Mononuclear cell (primary cell): ENCODE measurements around the gene GTF2F1. TPM values are rescaled to one million over a fixed set of nuclear protein-coding genes. Genes with fewer than 3 reads are reported as not detected.
"Not testable (repeated sequence)": the region's sequence is repeated elsewhere in the genome, so short reads cannot be mapped to it uniquely, and the experiment has no call there.

ENCODE experiments used
- H3K27me3 ChIP-seq: 2 replicates; pipeline ENCODE4 v1.6.0; 2011; ENCODE audit warnings: low read length, control low read depth; ENCODE audit not compliant: insufficient read depth
- H3K4me1 ChIP-seq: 2 replicates; pipeline ENCODE4 v1.5.1; 2011; ENCODE audit warnings: mild to moderate bottlenecking, low read length, control low read depth; ENCODE audit not compliant: insufficient read depth
- H3K4me3 ChIP-seq: 2 replicates; pipeline ENCODE4 v1.5.1; 2011; ENCODE audit warnings: mild to moderate bottlenecking, low read length, moderate library complexity
- H3K9me3 ChIP-seq: 2 replicates; pipeline ENCODE4 v1.5.1; 2011; ENCODE audit warnings: low read depth, mild to moderate bottlenecking, control low read depth, low read length
- total RNA-seq: library from RNA; depleted of rRNA; stranded (reverse); fragments of >200 nt; gene quantifications from one replicate; pipeline ENCODE4 v1.2.3, GENCODE V29; 2012

Gene GTF2F1
- total RNA-seq, 1 donor, result 35.5 TPM

GRCh38 chr19:6378486-6378885, 14.5 kb downstream of the GTF2F1 start:
- no peak overlapping the region for H3K4me3 ChIP-seq
- H3K27me3 ChIP-seq, result no peaks in the 10 kb centered on the region
- H3K9me3 ChIP-seq, result no peaks in the 10 kb centered on the region

GRCh38 chr19:6378041-6378440, 14.9 kb downstream of the GTF2F1 start:
- Histone ChIP-seq H3K4me1 (peaks cover 7% of the 10 kb centered on the region), H3K9me3 (no peaks in the 10 kb centered on the region), H3K27me3 (no peaks in the 10 kb centered on the region), H3K4me3 (no peak overlapping the region)

More at GRCh38 chr19:6378486-6378885, 14.5 kb downstream of the GTF2F1 start:
- peaks cover 7% of the 10 kb centered on the region for H3K4me1 ChIP-seq

GRCh38 chr19:6376512-6377190, 16.3 kb downstream of the GTF2F1 start:
- no peak overlapping the region for H3K4me3 ChIP-seq
- H3K27me3 ChIP-seq, result no peaks in the 10 kb centered on the region
- peaks cover 13% of the 10 kb centered on the region for H3K4me1 ChIP-seq
- no peaks in the 10 kb centered on the region for H3K9me3 ChIP-seq

GRCh38 chr19:6375411-6376010, 17.5 kb downstream of the GTF2F1 start, which contains the start of gene PSPN:
PSPN (minus strand) TSS chr19:6375933; CDS start chr19:6375849, 84 bp downstream.
- no peaks in the 10 kb centered on the region for H3K27me3 ChIP-seq
- H3K4me1 ChIP-seq, result peaks cover 13% of the 10 kb centered on the region
- H3K4me3 ChIP-seq, result no peak within 1 kb of the TSS
- no peaks in the 10 kb centered on the region for H3K9me3 ChIP-seq

- H3K4me3 ChIP-seq, result no peak overlapping the region
- peaks cover 13% of the 10 kb centered on the region for H3K4me1 ChIP-seq
- H3K27me3 ChIP-seq, result no peaks in the 10 kb centered on the region
- H3K9me3 ChIP-seq, result no peaks in the 10 kb centered on the region
Observed at GRCh38 chr19:6374711-6375410, 18.1 kb downstream of the GTF2F1 start.

GRCh38 chr19:6374161-6374709, 18.7 kb downstream of the GTF2F1 start:
- Histone ChIP-seq H3K4me1 (peaks cover 13% of the 10 kb centered on the region), H3K27me3 (no peaks in the 10 kb centered on the region), H3K4me3 (no peak overlapping the region), H3K9me3 (no peaks in the 10 kb centered on the region)

- Histone ChIP-seq H3K4me3 (no peak overlapping the region), H3K9me3 (no peaks in the 10 kb centered on the region), H3K27me3 (no peaks in the 10 kb centered on the region)
Observed at GRCh38 chr19:6373813-6374108, 19.2 kb downstream of the GTF2F1 start.

GRCh38 chr19:6373096-6373812, 19.7 kb downstream of the GTF2F1 start:
- no peaks in the 10 kb centered on the region for H3K9me3 ChIP-seq
- H3K4me1 ChIP-seq, result peaks cover 13% of the 10 kb centered on the region
- peak overlapping the region; percentile 77 for H3K4me3 ChIP-seq
- H3K27me3 ChIP-seq, result no peaks in the 10 kb centered on the region

More at GRCh38 chr19:6373813-6374108, 19.2 kb downstream of the GTF2F1 start:
- peaks cover 13% of the 10 kb centered on the region for H3K4me1 ChIP-seq

GRCh38 chr19:6372594-6373095, 20.3 kb downstream of the GTF2F1 start, which contains the start of gene ALKBH7:
ALKBH7 (plus strand) TSS chr19:6372794; CDS start chr19:6372821, 27 bp downstream.
- Histone ChIP-seq H3K4me3 (peak within 1 kb of the TSS; percentile 77), H3K4me1 (peaks cover 13% of the 10 kb centered on the region), H3K27me3 (no peaks in the 10 kb centered on the region), H3K9me3 (no peaks in the 10 kb centered on the region)

- H3K4me1 ChIP-seq, result peaks cover 22% of the 10 kb centered on the region
- H3K27me3 ChIP-seq, result no peaks in the 10 kb centered on the region
- no peak overlapping the region for H3K4me3 ChIP-seq
- no peaks in the 10 kb centered on the region for H3K9me3 ChIP-seq
Observed at GRCh38 chr19:6364353-6364752, 28.6 kb downstream of the GTF2F1 start.

GRCh38 chr19:6362351-6362801, 30.6 kb downstream of the GTF2F1 start:
- no peaks in the 10 kb centered on the region for H3K9me3 ChIP-seq
- H3K27me3 ChIP-seq, result no peaks in the 10 kb centered on the region
- H3K4me3 ChIP-seq, result peak overlapping the region; percentile 70
- H3K4me1 ChIP-seq, result peaks cover 22% of the 10 kb centered on the region

- peak overlapping the region; percentile 70 for H3K4me3 ChIP-seq
- H3K9me3 ChIP-seq, result no peaks in the 10 kb centered on the region
- peaks cover 22% of the 10 kb centered on the region for H3K4me1 ChIP-seq
- H3K27me3 ChIP-seq, result no peaks in the 10 kb centered on the region
Observed at GRCh38 chr19:6362027-6362350, 31.0 kb downstream of the GTF2F1 start.

- Histone ChIP-seq H3K4me3 (peak overlapping the region; percentile 70), H3K4me1 (peaks cover 22% of the 10 kb centered on the region)
- not testable (repeated sequence) for H3K27me3 ChIP-seq, H3K9me3 ChIP-seq
Observed at GRCh38 chr19:6360857-6361216, 32.1 kb downstream of the GTF2F1 start.

GRCh38 chr19:6360445-6360844, 32.5 kb downstream of the GTF2F1 start:
- H3K9me3 ChIP-seq, result not testable (repeated sequence)

More at GRCh38 chr19:6360445-6360844, 32.5 kb downstream of the GTF2F1 start:
- not testable (repeated sequence) for H3K4me3 ChIP-seq, H3K27me3 ChIP-seq
- peaks cover 21% of the 10 kb centered on the region for H3K4me1 ChIP-seq
